ENCODE results near the gene PTK6.
"Not testable (repeated sequence)": the region's sequence is repeated elsewhere in the genome, so short reads cannot be mapped to it uniquely, and the experiment has no call there.

PTK6 gene

GRCh38 chr20:63525971-63526370 is 11.2 kb downstream of the PTK6 start:
- no peak for DNase-seq

- DNase-seq = no peak
Measured at GRCh38 chr20:63525185-63525584, 12.0 kb downstream of the PTK6 start.

DNA sequence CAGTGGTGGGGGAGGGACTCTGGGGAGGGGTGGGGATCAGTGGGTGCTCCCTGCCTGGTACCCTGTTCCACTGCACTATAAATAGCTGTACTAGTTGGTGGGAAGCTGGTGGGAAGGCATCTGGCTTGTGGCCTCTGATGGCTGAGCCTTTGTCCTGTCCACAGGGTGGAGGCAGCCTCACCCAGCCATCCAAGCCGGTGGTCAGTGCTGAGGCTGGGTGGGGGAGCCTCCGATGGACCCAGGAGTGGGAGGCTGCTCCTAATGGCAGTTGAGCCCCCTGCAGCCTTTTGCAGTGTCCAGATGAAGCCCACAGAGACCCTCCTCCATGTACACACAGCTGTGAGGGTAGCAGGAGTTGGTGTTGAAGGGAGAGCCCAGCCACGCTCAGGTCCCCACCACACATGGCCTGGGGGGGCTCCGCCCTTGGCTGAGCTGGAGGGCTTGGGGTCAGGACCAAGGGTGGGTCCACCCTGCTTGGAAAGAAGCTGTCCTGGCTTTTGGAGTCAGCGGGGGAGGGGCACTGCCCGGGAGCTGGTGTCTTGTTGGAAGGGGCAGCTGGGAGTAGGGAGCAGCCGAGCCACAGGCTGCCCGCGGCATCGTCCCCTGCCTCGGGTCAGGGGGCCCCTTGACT is 14.1 kb downstream of the PTK6 start:
- DNase-seq = no peak

DNA sequence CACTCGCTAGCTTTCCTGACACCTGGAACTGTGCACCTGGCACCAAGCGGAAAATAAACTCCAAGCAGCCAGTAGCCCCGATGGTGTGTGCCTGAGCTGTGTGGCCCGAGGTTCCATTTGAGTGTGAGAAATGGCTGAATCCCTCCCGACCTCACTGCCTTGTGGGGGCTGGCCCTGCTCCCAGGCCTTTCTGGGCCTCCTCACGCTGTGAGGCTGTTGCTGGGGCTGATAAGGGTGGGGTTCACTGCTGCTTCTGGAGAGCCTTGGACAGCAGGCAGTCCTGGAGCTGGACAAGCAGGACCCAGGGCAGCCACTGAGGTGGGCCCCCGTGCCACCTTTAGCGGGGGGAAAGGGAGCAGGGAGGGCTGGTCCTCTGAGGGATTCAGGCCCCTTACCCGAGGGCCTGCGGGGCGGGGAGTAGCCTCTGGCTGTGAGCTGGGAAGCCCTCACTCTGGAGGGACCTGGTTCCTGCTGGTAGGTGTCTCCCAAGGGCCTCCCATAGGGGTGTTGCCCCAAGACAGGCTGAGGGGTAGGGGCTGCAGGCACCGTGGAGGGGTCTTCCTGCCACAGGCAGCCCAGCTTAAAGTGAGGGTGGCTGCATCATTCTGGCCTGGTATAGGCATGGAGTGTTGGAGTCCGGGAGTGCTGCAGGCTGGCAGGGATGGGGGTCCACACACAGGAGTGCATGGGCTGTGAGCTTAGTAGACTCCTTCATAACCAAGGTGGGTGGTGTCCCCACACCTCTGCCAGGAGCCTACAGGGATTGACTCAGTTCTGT is 14.9 kb downstream of the PTK6 start:
- DNase-seq = no peak

DNA sequence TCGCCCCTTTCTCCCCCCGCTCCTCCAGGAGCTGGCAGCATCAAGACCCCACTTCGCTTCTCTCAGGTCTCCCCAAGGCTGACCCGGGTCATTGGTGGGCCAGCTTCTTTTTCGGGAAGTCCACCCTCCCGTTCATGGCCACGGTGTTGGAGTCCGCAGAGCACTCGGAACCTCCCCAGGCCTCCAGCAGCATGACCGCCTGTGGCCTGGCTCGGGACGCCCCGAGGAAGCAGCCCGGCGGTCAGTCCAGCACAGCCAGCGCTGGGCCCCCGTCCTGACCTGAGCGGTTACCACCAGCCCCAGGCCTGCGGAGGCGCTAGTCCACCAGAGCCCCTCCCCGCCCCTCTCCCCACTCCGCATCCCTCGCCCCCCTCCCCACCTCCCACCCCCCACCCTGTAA is 15.6 kb downstream of the PTK6 start:
- DNase-seq = no peak

DNA sequence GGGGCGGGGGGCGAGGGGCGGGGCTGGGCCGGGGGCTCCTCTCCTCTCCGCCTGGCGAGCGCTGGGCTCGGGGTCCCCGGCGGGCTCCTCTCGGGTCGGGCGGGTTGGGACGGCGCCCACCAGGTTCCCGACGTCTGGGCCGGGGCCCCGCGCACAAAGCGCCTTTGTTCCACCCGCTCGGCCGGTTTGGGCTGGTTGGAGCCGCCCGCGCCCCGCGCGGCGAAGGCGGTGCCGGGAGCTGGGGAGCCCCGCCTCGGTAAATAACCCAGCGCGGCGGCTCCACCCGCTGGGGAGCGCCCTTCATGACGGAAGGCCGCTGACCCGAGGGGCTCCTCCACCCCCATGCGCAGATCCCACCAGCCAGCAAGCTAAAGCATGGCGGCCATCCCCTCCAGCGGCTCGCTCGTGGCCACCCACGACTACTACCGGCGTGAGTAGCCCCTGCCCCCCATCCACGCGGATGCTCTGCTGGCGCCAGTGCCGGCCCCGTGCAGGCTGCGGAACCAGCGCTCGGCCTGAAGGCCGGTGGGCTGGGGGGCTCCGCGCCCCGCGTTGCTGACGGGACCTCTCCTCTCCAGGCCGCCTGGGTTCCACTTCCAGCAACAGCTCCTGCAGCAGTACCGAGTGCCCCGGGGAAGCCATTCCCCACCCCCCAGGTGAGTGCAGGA is 16.1 kb downstream of the PTK6 start:
- DNase-seq = peak; percentile 53

GRCh38 chr20:63520504-63520933 is 16.7 kb downstream of the PTK6 start, which contains the start of gene PPDPF:
PPDPF (plus strand) TSS chr20:63520765; CDS start chr20:63521309, 544 bp downstream.
- DNase-seq = peak; percentile 60

GRCh38 chr20:63519668-63520503 is 17.3 kb downstream of the PTK6 start:
- peak; percentile 44 for DNase-seq

- no peak for DNase-seq
Measured at GRCh38 chr20:63518946-63519667, 18.1 kb downstream of the PTK6 start.

DNA sequence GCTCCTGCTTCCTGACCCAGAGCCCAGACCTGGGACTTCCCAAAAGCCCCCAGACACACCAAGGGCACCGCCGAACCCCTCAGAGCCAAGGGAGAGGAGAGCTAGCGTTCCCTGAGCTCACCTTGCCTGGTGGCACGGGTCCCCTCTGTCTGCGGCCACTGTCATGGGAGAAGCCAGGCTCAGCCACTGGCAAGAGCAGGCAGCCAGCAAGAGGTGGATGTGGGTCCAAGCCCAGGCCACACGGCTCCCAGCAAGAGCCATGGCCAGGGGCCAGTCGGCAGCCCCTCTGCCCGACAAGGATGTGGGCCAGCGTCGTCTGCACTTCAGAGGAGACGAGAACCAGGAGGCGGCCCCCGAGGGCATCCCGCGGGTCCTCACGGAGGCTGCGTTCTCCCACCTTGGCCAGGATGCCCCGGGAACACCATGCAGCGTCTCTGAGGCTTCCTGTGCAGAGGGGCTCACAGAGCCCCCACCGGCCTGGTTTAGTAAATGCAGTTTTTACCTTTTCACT is 18.8 kb downstream of the PTK6 start:
- no peak for DNase-seq

- no peak for DNase-seq
Measured at GRCh38 chr20:63517376-63518309, 19.5 kb downstream of the PTK6 start.

GRCh38 chr20:63514520-63514919 is 22.7 kb downstream of the PTK6 start:
- DNase-seq = not testable (repeated sequence)

GRCh38 chr20:63513207-63513606 is 24.0 kb downstream of the PTK6 start:
- no peak for DNase-seq

GRCh38 chr20:63509088-63509564 is 28.1 kb downstream of the PTK6 start:
- DNase-seq = no peak

DNA sequence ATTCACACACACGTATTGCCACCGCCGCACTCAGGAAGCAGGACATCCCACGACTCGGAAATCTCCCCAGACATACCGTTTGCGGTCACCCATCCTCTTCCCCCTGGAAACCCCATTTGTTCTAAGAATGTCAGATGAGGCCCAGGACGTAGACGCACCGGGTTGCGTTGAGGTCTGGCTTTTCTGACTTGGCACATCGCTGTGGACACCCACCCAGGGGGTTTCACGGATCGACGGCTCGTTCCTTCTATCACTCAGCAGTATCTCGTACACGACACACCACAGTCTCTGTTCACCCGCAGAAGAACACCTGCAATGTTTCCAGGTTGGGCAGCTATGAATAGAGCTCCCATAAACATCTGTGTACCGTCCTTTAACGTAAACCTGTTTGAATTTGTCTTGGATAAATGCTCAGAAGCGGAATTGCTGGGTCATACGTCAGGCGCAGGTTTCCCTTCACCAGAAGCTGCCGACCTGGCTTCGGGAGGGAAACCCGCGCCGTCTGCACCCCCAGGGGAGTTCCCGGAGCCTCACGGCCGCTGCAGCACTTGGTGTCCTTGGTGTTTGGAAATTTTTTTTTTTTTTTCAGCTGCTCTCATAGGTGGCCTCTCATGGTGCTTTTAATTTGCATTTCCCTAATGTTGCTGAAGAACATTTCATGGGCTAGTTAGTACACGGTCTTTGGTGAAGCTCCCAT is 29.0 kb downstream of the PTK6 start:
- no peak for DNase-seq

DNA sequence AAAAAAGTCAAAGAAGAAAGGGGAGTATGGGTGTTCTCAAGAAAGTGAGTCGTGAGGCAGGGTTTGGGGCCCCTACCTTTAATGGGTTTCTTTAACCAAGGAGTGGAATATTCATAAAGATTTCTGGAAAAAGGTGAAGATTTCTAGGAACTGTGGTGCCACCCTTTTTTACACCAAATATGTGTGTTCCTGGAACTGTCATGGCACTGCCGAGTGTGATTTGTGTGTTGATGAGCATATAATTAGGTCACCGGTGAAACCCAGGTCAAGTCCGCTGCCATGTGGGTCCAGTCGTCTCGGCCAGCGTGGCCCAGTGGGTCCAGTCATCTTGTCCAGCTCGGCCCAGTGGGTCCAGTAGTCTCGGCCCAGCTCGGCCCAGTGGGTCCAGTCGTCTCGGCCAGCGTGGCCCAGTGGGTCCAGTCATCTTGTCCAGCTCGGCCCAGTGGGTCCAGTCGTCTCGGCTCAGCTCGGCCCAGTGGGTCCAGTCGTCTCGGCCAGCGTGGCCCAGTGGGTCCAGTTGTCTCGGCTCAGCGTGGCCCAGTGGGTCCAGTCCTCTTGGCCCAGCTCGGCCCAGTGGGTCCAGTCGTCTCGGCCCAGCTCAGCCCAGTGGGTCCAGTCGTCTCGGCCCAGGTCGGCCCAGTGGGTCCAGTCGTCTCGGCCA is 30.0 kb downstream of the PTK6 start:
- DNase-seq = no peak

- DNase-seq = no peak
Measured at GRCh38 chr20:63505723-63506122, 31.5 kb downstream of the PTK6 start.

GRCh38 chr20:63505281-63505680 is 31.9 kb downstream of the PTK6 start:
- no peak for DNase-seq

- DNase-seq = no peak
Measured at GRCh38 chr20:63504642-63505041, 32.5 kb downstream of the PTK6 start.

- no peak for DNase-seq
Measured at GRCh38 chr20:63503524-63503923, 33.7 kb downstream of the PTK6 start.
